GM19023 (cell line): ENCODE data around the gene AIRE.
"Not testable (repeated sequence)": the region's sequence is repeated elsewhere in the genome, so short reads cannot be mapped to it uniquely, and the experiment has no call there.

Experiments used
- ATAC-seq: cut with Tn5 transposase; IDR thresholded peaks from one replicate; pipeline ENCODE4 v1.9.1; 2021; ENCODE audit warnings: mild to moderate bottlenecking, moderate library complexity; ENCODE audit not compliant: unreplicated experiment

AIRE gene

DNA sequence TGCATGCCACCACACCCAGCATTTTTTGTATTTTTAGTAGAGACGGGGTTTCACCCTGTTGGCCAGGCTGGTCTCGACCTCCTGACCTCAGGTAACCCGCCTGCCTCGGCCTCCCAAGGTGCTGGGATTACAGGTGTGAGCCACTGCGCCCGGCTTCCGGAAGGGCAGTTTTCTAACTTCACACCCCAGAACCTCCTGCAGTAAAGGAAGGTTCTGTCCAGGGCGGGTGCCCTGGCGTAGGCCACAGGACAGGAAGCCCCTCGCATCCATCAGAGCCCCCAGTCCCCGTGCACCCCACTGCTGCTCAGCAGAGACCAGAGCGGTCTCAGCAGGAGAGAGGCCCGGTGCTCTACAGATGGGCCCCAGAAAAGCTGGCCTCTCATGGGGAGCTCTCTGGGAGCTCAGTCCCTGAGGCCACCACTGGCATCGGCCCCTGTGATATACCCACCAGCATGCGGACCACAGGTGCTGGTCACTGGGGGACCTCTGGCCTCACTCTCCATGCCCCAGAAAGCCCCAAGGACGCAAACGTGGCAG lies 19.9 kb upstream of the AIRE start:
- ATAC-seq, result no peak

DNA sequence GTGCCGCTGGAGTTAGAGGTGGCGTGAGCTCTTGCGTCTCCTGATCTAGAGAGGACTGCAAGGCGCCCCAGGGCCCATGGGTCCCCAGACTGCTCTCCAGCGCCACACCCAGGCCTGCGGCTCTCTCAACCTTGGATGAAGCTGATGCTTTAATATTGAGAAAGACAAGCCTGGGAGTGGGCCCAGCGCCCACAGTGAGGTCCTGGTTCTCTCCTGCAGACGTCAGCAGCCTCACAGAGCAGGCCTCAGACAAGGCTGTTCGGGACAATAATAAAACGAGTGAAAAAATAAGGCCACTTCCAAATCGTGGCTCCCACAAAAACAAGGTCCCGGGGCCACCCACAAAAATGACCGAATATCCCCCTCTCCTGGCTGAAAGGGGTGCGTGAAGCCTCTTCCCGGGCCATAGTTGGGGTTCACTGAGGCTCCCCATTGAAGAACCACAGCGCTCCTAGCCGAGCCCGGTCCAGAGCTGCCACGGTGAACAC lies 18.0 kb upstream of the AIRE start:
- no peak for ATAC-seq

- ATAC-seq, result no peak
These were observed 16.6 kb upstream of the AIRE start for GRCh38 chr21:44269090-44269489.

DNA sequence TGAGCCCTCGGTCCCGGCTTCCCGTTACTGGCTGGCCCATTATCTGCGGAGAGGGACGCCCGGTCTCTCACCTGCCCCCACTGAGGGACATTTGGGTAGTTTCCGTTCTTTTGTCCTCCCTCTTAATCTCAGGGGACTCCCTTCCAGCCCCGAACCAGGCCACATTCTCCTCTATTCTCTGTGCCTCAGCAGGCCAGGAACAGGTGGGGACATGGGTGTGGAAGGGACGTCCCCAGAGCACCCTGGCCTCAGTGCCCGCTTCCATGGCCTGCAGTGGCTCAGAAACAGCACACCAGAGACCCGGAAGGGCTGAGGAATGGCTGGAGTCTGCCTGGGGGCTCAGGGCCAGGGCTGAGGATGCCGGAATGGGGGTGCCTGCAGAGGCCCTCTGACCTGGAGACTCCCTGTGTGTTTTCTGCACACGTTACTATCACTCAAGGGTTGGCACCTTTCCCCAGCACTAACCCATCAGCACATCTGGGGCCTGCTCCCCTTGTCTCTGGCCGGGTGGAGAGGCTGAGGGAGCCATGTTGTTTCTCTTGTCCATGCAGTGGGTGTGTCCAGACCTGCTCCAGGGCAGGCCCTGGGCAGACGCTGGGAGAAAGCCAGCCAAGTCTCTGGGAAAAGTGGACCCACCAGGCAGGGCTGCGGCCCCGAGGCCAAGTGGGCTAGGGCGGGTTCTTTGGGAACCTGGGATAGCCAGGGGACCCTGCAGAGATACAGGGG lies 14.0 kb upstream of the AIRE start:
- no peak for ATAC-seq

- ATAC-seq, result no peak
These were observed 13.3 kb upstream of the AIRE start for GRCh38 chr21:44272284-44272858.

- ATAC-seq, result no peak
These were observed 12.6 kb upstream of the AIRE start for GRCh38 chr21:44273046-44273445.

- ATAC-seq, result no peak
These were observed 10.6 kb upstream of the AIRE start for GRCh38 chr21:44275041-44275440.

DNA sequence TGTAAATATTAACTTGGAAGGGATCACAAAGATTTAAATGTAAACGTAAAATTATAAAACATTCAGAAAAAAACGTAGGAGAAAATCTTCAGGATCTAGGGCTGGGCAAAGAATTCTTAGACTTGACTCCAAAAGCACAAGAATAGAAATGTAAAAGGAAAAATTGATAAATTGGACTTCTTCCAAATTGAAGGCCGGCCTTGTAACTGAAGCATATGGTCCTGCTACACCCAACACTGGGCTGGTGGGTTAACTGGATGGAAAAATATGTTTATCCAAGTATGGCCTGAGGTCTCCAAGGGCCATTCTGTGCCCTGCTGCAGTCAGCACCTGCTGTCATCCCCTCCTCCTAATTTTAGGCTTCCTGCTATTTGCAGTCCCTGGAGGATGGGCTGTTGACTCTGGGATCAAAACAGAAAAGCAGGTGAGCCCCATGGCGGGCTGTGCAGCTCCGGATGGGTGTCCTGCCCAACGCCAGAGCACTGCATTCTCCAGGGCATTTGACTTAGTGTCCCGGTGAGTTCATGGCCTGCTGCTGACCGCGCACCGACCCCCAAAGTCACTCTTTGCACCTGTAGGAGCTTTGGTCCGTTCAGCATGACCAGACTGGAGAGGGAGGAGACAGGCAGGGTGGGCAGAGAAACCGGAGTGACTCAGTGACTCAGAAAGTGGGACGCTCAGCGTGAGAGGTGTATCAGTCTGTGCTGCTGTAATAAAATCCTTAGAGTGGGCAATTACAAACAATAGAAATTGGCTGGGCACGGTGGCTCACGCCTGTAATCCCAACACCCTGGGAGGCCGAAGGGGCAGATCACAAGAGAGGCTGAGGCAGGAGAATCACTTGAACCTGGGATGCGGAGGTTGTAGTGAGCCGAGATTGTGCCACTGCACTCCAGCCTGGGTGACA lies 6.1 kb upstream of the AIRE start:
- no peak for ATAC-seq

DNA sequence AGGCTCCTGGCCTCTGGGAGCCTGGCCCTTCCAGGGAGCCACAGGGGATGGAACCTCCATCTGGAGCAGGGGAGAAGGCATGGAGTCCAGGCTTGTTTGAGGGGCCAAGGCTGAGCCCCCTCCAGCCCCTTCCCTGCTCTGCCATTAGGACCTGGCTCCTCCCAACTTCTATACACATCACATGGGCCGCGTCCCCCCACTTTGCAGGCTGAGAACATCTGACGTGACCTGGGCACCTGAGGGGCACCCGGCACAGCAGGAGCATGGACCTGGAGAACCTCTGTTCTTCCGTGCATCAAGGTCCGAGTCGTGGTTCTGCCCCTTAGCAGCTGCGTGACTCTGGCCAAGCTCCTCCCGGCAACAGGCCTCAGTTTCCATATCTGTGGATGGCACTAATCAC lies 3.9 kb upstream of the AIRE start:
- ATAC-seq, result no peak

DNA sequence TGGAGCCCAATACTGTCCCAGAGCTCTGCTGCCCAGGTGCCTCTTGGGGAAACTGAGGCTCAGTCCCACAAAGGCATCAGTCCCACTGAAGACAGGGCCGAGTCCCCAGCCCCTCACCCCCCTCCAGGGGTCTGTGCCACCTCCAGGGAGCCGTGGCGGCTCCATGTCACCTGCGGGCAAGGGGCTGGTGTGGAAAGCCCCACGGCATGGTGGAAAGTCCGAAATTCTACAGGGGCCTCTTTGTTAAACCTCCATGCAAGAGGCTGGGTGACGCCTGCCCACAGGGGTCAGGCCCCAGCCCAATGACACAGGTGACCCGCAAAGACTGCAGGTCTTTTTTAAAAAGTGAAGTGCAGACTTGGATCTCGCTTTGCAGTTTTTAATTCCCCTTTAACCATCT lies 3.3 kb upstream of the AIRE start:
- ATAC-seq, result no peak

DNA sequence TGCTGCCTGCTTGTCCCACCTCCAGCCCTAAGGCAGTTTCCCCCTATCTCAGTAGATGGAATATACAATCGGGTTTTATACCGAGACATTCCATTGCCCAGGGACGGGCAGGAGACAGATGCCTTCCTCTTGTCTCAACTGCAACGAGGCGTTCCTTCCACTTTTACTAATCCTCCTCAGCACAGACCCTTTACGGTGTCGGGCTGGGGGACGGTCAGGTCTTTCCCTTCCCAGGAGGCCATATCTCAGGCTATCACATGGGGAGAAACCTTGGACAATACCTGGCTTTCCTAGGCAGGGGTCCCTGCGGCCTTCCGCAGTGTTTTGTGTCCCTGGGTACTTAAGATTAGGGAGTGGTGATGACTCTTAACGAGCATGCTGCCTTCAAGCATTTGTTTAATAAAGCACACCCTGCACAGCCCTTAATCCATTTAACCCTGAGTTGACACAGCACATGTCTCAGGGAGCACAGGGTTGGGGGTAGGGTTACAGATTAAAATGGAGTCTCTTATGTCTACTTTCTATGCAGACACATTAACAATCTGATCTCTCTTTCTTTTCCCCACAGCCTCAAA lies 2.4 kb upstream of the AIRE start:
- not testable (repeated sequence) for ATAC-seq

DNA sequence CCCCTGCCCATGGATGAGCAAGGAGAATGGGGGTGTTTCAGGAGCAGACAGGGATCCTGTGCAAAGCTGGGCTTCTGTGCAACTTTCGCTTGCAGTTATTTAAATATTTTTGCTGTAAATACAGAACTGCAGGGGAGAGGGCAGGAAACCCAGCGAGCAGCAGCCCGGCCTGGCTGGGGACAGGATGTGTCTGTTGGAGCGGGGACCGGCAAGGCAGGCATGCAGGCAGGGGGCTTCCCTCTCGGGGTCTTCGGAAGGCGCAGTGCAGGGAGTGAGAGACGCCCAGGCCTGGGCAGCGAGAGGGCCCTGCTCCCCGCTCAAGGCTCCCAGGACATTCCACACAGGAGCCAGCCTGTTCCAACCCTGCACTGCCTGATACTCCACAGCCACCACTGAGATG lies 1.7 kb upstream of the AIRE start:
- ATAC-seq, result no peak

DNA sequence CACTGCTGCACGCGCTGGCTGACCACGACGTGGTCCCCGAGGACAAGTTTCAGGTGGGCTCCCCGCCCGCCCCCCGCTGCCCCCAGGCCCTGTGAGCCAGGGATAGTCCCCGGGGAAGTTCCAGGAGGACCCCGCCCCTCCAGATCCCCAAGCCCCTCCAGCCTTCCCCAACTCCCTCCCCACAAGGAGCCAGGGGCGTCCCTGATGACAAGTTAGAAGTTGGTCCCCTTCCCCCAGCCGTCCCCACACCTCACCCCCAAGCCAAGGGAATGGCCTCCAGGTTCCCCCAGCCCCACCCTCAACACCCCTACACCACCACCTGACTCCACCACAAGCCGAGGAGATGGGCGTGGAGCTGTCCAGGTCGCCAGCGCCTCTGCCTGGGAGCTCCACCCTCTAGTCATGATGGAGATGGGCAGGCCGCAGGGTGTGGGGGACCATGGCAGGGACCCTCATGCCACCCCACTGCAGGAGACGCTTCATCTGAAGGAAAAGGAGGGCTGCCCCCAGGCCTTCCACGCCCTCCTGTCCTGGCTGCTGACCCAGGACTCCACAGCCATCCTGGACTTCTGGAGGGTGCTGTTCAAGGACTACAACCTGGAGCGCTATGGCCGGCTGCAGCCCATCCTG lies 525 bp downstream of the AIRE start:
- no peak for ATAC-seq

DNA sequence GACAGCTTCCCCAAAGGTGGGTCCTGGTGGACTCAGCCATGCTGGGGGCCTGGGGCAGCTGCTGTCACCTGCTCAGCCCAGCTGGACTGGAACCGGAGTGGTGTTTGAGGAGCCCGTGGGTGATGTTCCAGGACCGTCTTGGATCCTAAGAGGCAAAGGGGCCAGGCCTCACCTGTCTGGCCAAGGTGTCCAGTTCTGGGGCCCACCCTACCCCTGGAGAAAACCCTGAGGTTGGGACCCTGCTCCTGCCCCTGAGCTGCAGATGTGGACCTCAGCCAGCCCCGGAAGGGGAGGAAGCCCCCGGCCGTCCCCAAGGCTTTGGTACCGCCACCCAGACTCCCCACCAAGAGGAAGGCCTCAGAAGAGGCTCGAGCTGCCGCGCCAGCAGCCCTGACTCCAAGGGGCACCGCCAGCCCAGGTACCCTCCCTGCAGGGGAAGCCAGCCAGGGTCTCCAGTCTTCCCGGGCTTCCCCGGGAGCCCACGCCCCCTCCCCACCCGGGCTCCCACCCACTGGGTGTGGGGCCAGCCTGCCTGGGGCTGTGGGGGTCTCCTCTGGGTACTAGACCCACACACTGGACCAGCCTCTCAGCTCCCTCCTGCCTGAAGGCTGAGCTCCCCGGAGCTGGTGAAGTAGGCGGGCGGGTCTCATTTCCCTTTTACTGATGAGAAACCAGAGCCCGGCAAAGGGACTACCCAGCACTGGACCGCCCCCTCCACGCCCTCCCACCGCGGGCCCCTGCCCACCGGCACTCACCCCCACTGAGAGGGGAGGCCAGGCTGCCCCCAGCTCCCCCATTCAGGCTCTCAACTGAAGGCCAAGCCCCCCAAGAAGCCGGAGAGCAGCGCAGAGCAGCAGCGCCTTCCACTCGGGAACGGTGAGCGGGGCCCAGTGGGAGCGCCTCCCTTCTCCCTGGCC lies 1.3 kb downstream of the AIRE start:
- no peak for ATAC-seq

GRCh38 chr21:44288251-44289110 lies 2.8 kb downstream of the AIRE start:
- no peak for ATAC-seq

GRCh38 chr21:44289381-44290010 lies 3.8 kb downstream of the AIRE start:
- no peak for ATAC-seq

GRCh38 chr21:44290327-44291077 lies 4.8 kb downstream of the AIRE start:
- ATAC-seq, result no peak
